GM19035 (cell line): ENCODE measurements around the gene SORCS3.

Experiments
- ATAC-seq: cut with Tn5 transposase; IDR thresholded peaks from one replicate; pipeline ENCODE4 v1.9.1; 2021; ENCODE audit not compliant: unreplicated experiment

SORCS3 gene

DNA sequence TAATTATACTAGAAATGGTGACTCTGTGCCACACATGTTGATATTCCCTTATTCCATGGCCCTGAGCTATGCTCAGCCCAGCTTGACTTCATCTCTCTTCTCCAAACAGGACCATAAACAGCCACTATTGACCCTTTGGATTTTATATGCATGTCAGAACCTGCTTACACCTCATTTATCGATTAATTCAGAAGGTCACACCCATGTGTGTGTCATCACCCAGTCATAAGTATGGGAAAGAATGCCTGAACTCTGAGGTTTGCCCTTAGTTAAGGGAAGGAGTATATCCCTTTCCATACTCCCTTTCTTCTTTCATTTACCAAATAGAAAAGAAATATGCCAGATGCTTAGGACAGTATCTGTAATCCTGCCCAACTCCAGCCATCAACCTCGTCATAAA is 602.3 kb downstream of the SORCS3 start:
- no peak for ATAC-seq

- ATAC-seq, result no peak
Observed at GRCh38 chr10:105243825-105244224, 602.7 kb downstream of the SORCS3 start.

DNA sequence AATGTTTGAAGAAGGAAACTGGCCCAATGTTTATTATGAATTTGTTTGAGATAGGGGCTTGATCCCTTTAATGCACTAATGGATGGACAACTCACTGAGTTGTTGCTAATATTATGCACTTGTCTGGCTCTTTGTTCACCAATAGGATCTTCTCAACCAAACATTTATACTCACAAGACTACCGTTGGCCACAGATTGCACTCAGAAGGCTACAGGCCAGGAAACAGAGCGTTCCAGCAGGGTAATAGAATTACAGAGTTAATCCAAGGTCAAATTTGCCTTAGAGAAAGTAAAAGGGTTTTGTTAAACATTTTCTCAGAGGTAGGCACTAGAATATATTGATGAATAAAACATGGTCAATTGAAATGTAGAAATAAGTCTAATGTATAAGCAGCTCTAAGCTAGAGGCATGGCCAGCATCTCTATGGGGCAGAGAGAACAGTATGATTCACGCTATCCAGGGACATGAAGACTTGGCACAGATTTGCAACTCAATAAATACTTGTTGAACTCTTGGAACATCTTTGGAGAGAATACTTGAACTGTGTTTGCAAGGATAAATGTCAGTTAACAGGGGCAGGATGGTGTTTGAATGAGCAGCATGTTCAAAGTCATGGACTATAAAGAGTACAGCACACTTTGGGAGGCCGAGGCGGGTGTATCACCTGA is 606.9 kb downstream of the SORCS3 start:
- ATAC-seq, result no peak

GRCh38 chr10:105252911-105253310 is 611.8 kb downstream of the SORCS3 start:
- no peak for ATAC-seq

- no peak for ATAC-seq
Observed at GRCh38 chr10:105253515-105254212, 612.6 kb downstream of the SORCS3 start.

- no peak for ATAC-seq
Observed at GRCh38 chr10:105258036-105258673, 617.1 kb downstream of the SORCS3 start.

- ATAC-seq, result no peak
Observed at GRCh38 chr10:105258674-105259065, 617.6 kb downstream of the SORCS3 start.

DNA sequence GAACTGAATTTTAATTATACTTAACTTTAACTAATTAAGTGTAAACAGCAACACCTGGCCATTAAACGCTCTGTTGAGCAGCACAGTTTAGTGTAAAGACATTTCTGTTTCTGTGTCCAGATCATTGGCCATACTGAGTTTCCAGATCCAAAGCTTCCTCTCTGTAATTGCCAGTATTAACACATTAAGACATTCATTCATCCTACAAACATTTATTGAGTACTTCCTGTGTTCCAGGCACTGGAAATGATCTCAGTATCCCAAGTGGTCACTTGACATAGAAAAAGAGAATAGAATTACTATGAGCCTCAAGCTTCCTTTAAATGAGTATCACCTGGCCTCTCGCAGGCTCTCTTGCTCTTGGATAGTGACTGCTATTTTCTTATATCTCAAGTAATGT is 618.1 kb downstream of the SORCS3 start:
- ATAC-seq, result no peak

DNA sequence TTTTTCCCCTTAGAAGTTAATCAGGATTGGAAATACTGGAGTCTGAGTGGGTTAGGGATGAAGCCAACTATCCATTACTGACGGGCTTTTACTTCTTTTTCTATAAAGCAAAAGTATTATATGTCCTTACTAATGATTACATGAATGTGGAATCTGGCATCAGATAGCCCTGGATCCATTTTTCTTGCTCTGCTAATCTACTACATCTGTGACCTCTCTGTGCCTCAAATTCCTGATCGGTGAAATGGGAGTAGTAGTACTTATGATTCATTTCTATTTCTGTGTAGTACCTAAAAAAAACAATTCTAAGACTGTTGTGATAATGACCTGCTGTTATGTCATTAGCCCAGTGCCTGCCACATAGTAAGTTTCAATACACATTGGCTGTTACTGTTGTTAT is 621.6 kb downstream of the SORCS3 start:
- no peak for ATAC-seq

DNA sequence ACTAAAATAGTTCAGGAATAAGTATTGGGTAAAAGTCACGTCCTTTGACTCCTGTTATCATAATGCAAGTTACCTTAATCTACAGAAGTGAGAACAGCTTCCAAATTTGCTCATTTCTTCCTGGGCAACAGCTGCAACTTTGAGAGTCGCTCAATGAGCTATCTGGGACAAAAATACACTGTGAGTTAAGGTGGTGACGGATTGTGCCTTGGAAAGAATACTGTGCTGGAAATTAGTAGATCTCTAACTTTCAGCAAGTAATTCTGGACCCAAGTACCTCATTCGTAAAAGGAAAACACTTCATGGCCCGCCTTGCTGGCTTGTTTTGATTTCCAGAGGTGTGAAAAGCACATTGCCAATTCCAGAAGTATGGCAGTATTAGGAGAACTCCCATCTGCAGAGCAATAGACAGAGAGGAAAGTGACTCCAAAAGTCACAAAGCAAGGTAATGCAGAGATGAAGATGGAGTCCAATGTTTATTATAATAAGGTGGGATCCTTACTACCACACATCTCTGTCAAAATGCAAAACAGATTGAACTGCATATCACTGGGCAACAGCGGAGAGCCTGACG is 626.0 kb downstream of the SORCS3 start:
- ATAC-seq, result no peak

- ATAC-seq, result no peak
Observed at GRCh38 chr10:105268961-105269360, 627.9 kb downstream of the SORCS3 start.

GRCh38 chr10:105269689-105270088 is 628.6 kb downstream of the SORCS3 start:
- ATAC-seq, result no peak

- no peak for ATAC-seq
Observed at GRCh38 chr10:105274556-105275070, 633.5 kb downstream of the SORCS3 start.

GRCh38 chr10:105278439-105278838 is 637.3 kb downstream of the SORCS3 start:
- ATAC-seq, result no peak

DNA sequence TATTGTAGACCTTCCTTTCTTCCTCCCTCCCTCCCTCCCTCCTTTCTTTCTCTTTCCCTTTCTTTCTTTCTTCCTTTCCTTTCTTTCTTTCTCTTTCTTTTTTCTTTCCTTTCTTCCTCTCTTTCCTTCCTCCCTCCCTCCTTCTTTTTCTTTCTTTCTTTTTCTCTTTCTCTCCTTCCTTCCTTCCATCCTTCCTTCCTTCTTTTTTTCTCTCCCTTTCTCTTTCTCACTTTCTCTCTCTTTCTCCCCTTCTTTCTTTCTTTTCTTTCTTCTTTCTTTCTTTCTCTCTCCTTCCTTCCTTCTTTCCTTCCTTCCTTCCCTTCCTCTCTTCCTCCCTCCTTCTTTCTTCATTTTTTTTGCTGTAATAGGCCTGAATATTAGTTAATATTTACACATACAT is 638.0 kb downstream of the SORCS3 start:
- ATAC-seq, result no peak

GRCh38 chr10:105280895-105281294 is 639.8 kb downstream of the SORCS3 start:
- no peak for ATAC-seq

- ATAC-seq, result no peak
Observed at GRCh38 chr10:105284476-105285215, 643.6 kb downstream of the SORCS3 start.

GRCh38 chr10:105288026-105288425 is 646.9 kb downstream of the SORCS3 start:
- ATAC-seq, result no peak

DNA sequence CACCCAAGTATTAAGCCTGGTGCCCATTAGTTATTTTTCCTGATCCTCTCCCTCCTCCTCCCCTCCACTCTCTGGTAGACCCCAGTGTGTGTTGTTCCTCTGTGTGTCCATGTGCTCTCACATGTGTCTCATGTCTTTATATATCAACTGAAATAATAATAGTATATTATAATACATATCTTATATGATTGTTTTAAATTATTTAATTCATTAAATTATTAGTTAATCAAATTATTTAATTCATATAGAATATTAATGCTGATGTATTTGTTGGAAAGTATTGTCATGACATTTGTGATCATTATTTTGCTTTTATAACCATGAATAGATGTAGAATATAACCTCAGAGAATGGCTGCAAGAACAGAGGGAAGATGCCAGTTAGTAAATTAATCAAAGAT is 647.5 kb downstream of the SORCS3 start:
- ATAC-seq, result no peak

- no peak for ATAC-seq
Observed at GRCh38 chr10:105291571-105291970, 650.5 kb downstream of the SORCS3 start.

- ATAC-seq, result no peak
Observed at GRCh38 chr10:105292236-105292635, 651.1 kb downstream of the SORCS3 start.
